A549 (cell line): ENCODE measurements around the gene ANKK1. TPM values are rescaled to one million over a fixed set of nuclear protein-coding genes. Genes with fewer than 3 reads are reported as not detected.

ENCODE experiments used
- ATAC-seq, 2 experiments: fragments of 200-7000 bp in 1 of 2; fragments of >200 bp in 1 of 2; cut with Nextera tagmentation in 1 of 2; cut with Tn5 transposase in 1 of 2; 3 replicates each; pipeline versions ENCODE4 v1.8.0 to v1.9.1; 2018 to 2020; ENCODE audit warnings: mild to moderate bottlenecking in 1 of 2, moderate library complexity in 1 of 2
- CTCF ChIA-PET: fragments of 300-600 bp; sonication (Branson Sonifier 250); formaldehyde crosslinking; extraction: SDS; loops from one replicate; lab custom pipeline; 2021; ENCODE audit warnings: antibody characterized with exemption, inconsistent platforms; lab: Yijun Ruan, JAX
- POLR2A ChIA-PET: fragments of 350-600 bp; formaldehyde crosslinking; extraction: SDS; loops from one replicate; lab custom pipeline; 2021; ENCODE audit warnings: antibody characterized with exemption, inconsistent platforms; lab: Yijun Ruan, JAX
- DNase-seq, 2 experiments: peaks; one replicate each; pipeline versions ENCODE4 v3.0.0 to v3.0.0-alpha.2; 2011 to 2016; ENCODE audit warnings: low read depth in 1 of 2, low spot score in 1 of 2
- FAIRE-seq: peaks from 2 replicates; lab custom pipeline; 2011; peaks lifted over from hg19 to GRCh38; lab: Jason Lieb, UNC
- H3K27ac ChIP-seq, 2 experiments: fragments of >200 bp; sonication (Bioruptor Twin); formaldehyde crosslinking; 3 replicates each; pipeline ENCODE4 v1.5.1; 2016 to 2017
- H3K4me1 ChIP-seq: fragments of >200 bp; sonication (Bioruptor Twin); formaldehyde crosslinking; 3 replicates; pipeline ENCODE4 v1.6.1; 2016
- H3K4me2 ChIP-seq: fragments of >200 bp; sonication (Bioruptor Twin); formaldehyde crosslinking; 3 replicates; pipeline ENCODE4 v1.6.1; 2016
- H3K4me3 ChIP-seq: fragments of >200 bp; sonication (Bioruptor Twin); formaldehyde crosslinking; 3 replicates; pipeline ENCODE4 v1.5.1; 2016
- H3K9me3 ChIP-seq: fragments of >200 bp; sonication (Bioruptor Twin); formaldehyde crosslinking; 3 replicates; pipeline ENCODE4 v1.6.1; 2016
- ATOH8 ChIP-seq: fragments of 250-450 bp; sonication (Bioruptor Pico); IDR thresholded peaks from 2 replicates; pipeline ENCODE4 v1.5.0; 2020; ENCODE audit warnings: low read depth, mild to moderate bottlenecking, moderate library complexity
- BHLHE40 ChIP-seq: IDR thresholded peaks from 2 replicates; pipeline ENCODE4 v1.6.1; 2012; ENCODE audit warnings: low read depth, low read length, inconsistent platforms
- CBX2 ChIP-seq: fragments of 200-600 bp; sonication (generic); IDR thresholded peaks from 2 replicates; pipeline ENCODE4 v1.6.1; 2016; ENCODE audit warnings: low read depth, mild to moderate bottlenecking, borderline replicate concordance
- CBX8 ChIP-seq: fragments of 200-600 bp; sonication (generic); IDR thresholded peaks from 2 replicates; pipeline ENCODE4 v1.6.1; 2016
- CEBPB ChIP-seq, 2 experiments: fragments of >200 bp in 1 of 2; sonication (Bioruptor Twin) in 1 of 2; formaldehyde crosslinking in 1 of 2; IDR thresholded peaks; 2 replicates each; pipeline ENCODE4 v1.6.1; 2012 to 2016
- CHD2 ChIP-seq: fragments of 150-350 bp; IDR thresholded peaks from 2 replicates; pipeline ENCODE4 v1.6.1; 2014; ENCODE audit warnings: low read length; ENCODE audit not compliant: partially characterized antibody
- EHMT2 ChIP-seq: fragments of 200-600 bp; sonication (generic); IDR thresholded peaks from 2 replicates; pipeline ENCODE4 v1.6.1; 2016; ENCODE audit warnings: antibody characterized with exemption, low read depth, mild to moderate bottlenecking, moderate library complexity
- ELK1 ChIP-seq: fragments of 150-350 bp; IDR thresholded peaks from 2 replicates; pipeline ENCODE4 v1.6.1; 2014; ENCODE audit warnings: low read depth, mild to moderate bottlenecking, low read length
- EP300 ChIP-seq, 2 experiments: fragments of >200 bp; sonication (Bioruptor Twin); formaldehyde crosslinking; IDR thresholded peaks; 2 replicates in 1 of 2; 3 replicates in 1 of 2; pipeline ENCODE4 v1.6.1; 2016 to 2017
- ESRRA ChIP-seq: fragments of 150-350 bp; IDR thresholded peaks from 2 replicates; pipeline ENCODE4 v1.6.1; 2014; ENCODE audit warnings: mild to moderate bottlenecking, low read length, borderline replicate concordance
- FOSB ChIP-seq: fragments of 250-450 bp; sonication (Bioruptor Pico); IDR thresholded peaks from 2 replicates; pipeline ENCODE4 v1.5.0; 2020; ENCODE audit warnings: mild to moderate bottlenecking, moderate library complexity
- GATA3 ChIP-seq: IDR thresholded peaks from 2 replicates; pipeline ENCODE4 v1.6.1; 2012; ENCODE audit warnings: borderline replicate concordance
- HDAC2 ChIP-seq: fragments of 200-600 bp; sonication (generic); IDR thresholded peaks from 2 replicates; pipeline ENCODE4 v1.6.1; 2016
- HOXB5 ChIP-seq: fragments of 250-450 bp; sonication (Bioruptor Pico); IDR thresholded peaks from 2 replicates; pipeline ENCODE4 v1.5.0; 2020; ENCODE audit warnings: mild to moderate bottlenecking, moderate library complexity
- JUNB ChIP-seq: fragments of >200 bp; sonication (Bioruptor Twin); formaldehyde crosslinking; IDR thresholded peaks from 2 replicates; pipeline ENCODE4 v1.6.1; 2016
- KDM1A ChIP-seq: fragments of 200-600 bp; sonication (generic); IDR thresholded peaks from 2 replicates; pipeline ENCODE4 v1.6.1; 2016; ENCODE audit warnings: low read depth, mild to moderate bottlenecking
- KDM5A ChIP-seq: fragments of 200-600 bp; sonication (generic); IDR thresholded peaks from 2 replicates; pipeline ENCODE4 v1.6.1; 2016; ENCODE audit warnings: antibody characterized with exemption, mild to moderate bottlenecking
- MYC ChIP-seq: IDR thresholded peaks from 2 replicates; pipeline ENCODE4 v1.6.1; 2012; ENCODE audit warnings: mild to moderate bottlenecking, inconsistent platforms, low read length, improper control_type of control experiment, borderline replicate concordance
- NPAS2 ChIP-seq: fragments of 250-450 bp; sonication (Bioruptor Pico); IDR thresholded peaks from 2 replicates; pipeline ENCODE4 v1.8.0; 2022; ENCODE audit warnings: mild to moderate bottlenecking, moderate library complexity, borderline replicate concordance
- NR3C1 ChIP-seq: fragments of >200 bp; sonication (Bioruptor Twin); formaldehyde crosslinking; IDR thresholded peaks from 3 replicates; pipeline ENCODE4 v1.6.1; 2017
- PHF8 ChIP-seq: fragments of 200-600 bp; sonication (generic); IDR thresholded peaks from 2 replicates; pipeline ENCODE4 v1.6.1; 2016; ENCODE audit warnings: low read depth, mild to moderate bottlenecking, antibody characterized with exemption, moderate library complexity, borderline replicate concordance
- RARB ChIP-seq: fragments of 250-450 bp; sonication (Bioruptor Pico); IDR thresholded peaks from 2 replicates; pipeline ENCODE4 v1.8.0; 2021; ENCODE audit warnings: mild to moderate bottlenecking, moderate library complexity
- SMC3 ChIP-seq: fragments of >200 bp; sonication (Bioruptor Twin); formaldehyde crosslinking; IDR thresholded peaks from 3 replicates; pipeline ENCODE4 v1.6.1; 2018; ENCODE audit warnings: inconsistent platforms
- SREBF2 ChIP-seq: fragments of 450-650 bp; IDR thresholded peaks from 2 replicates; pipeline ENCODE4 v1.6.1; 2014; ENCODE audit warnings: mild to moderate bottlenecking, moderate library complexity
- TFCP2L1 ChIP-seq: fragments of 250-450 bp; sonication (Bioruptor Pico); IDR thresholded peaks from 2 replicates; pipeline ENCODE4 v1.5.0; 2021; ENCODE audit warnings: mild to moderate bottlenecking
- ZC3H11A ChIP-seq: fragments of 450-650 bp; IDR thresholded peaks from 2 replicates; pipeline ENCODE4 v1.6.1; 2014; ENCODE audit warnings: antibody characterized with exemption, mild to moderate bottlenecking
- ZFP36 ChIP-seq: fragments of 450-650 bp; IDR thresholded peaks from 2 replicates; pipeline ENCODE4 v1.6.1; 2014; ENCODE audit warnings: borderline replicate concordance; ENCODE audit not compliant: partially characterized antibody
- ZSCAN20 ChIP-seq: fragments of 250-450 bp; sonication (Bioruptor Pico); IDR thresholded peaks from 2 replicates; pipeline ENCODE4 v1.8.0; 2022; ENCODE audit warnings: mild to moderate bottlenecking, moderate library complexity
- WGBS: methylation state at CpG from one replicate; pipeline ENCODE4 v1.1.6; 2017; ENCODE audit errors: missing lambda C conversion rate; 5-methylcytosine and 5-hydroxymethylcytosine counted together
- polyA plus RNA-seq, 4 experiments: library from polyadenylated mRNA; depleted of rRNA in 3 of 4; stranded (reverse); fragments of >200 nt; fragmentation: RNase III in 1 of 4; extraction: RNeasy Plus Mini Kit Qiagen cat#74134 plus additional on column Dnase treatment in 1 of 4; gene quantifications; 2 replicates in 3 of 4; 3 replicates in 1 of 4; pipeline ENCODE4 v1.2.3, GENCODE V29; 2011 to 2017
- TF ChIP-seq, protein P1 (sequence below): fragments of 250-450 bp; sonication (Bioruptor Pico); IDR thresholded peaks from 2 replicates; pipeline ENCODE4 v1.5.0; 2021; ENCODE audit warnings: mild to moderate bottlenecking, moderate library complexity, borderline replicate concordance

The ANKK1 gene
- polyA plus RNA-seq, 2 of the 4 experiments (the other 2 are of a cell fraction): 0.08 TPM; not detected in 1

- no peak overlapping the region for H3K27ac ChIP-seq
- WGBS: no CpG with 5 or more reads among the region's 9 CpGs
- TF ChIP-seq ZC3H11A (no peak), EHMT2 (no peak), EP300 (IDR thresholded peaks at IDR 0.05) (no peak), ESRRA (no peak), ZSCAN20 (CRISPR knock-in tag) (no peak), JUNB (no peak), SMC3 (no peak), RARB (CRISPR knock-in tag) (no peak), CBX8 (no peak)
- no peaks in the 10 kb centered on the region for H3K9me3 ChIP-seq
- ATAC-seq: no peak
- CTCF ChIA-PET: no interaction called here
- no peak overlapping the region for H3K4me2 ChIP-seq
- no peak for DNase-seq
- no peaks in the 10 kb centered on the region for H3K4me1 ChIP-seq
- POLR2A ChIA-PET: no interaction called here
- no peak for FAIRE-seq
- H3K4me3 ChIP-seq: no peak overlapping the region
Measured at GRCh38 chr11:113412675-113413074, 25.1 kb downstream of the ANKK1 start.

DNA sequence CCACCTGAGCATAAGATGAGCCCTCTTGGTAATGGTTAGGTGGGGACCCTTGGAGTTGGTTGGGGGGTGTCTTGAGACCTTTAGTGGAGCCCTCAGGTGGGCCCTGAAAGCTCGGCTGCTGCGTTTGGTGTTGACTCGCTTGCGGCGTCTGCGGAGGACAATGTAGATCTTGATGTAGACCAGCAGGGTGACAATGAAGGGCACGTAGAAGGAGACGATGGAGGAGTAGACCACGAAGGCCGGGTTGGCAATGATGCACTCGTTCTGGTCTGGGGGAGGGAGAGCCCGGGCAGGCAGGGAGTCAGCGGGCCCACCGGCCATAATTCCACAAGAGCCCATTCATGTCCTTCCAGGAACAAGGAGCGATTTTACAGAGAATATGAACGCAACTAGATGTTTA is 27.8 kb downstream of the ANKK1 start:
- DNase-seq (no peak), FAIRE-seq (no peak), ATAC-seq (no peak)
- Histone ChIP-seq H3K9me3 (no peaks in the 10 kb centered on the region), H3K4me1 (no peaks in the 10 kb centered on the region), H3K27ac (no peak overlapping the region), H3K4me3 (no peak overlapping the region), H3K4me2 (no peak overlapping the region)
- no peak for TF ChIP-seq KDM1A
- TF ChIP-seq CBX8: no peak
- TF ChIP-seq SMC3: no peak
- no peak for TF ChIP-seq NR3C1
- no peak for TF ChIP-seq KDM5A
- no peak for TF ChIP-seq EP300 (IDR thresholded peaks at IDR 0.05)
- TF ChIP-seq ESRRA: no peak
- no peak for TF ChIP-seq CHD2
- TF ChIP-seq, protein P1, sequence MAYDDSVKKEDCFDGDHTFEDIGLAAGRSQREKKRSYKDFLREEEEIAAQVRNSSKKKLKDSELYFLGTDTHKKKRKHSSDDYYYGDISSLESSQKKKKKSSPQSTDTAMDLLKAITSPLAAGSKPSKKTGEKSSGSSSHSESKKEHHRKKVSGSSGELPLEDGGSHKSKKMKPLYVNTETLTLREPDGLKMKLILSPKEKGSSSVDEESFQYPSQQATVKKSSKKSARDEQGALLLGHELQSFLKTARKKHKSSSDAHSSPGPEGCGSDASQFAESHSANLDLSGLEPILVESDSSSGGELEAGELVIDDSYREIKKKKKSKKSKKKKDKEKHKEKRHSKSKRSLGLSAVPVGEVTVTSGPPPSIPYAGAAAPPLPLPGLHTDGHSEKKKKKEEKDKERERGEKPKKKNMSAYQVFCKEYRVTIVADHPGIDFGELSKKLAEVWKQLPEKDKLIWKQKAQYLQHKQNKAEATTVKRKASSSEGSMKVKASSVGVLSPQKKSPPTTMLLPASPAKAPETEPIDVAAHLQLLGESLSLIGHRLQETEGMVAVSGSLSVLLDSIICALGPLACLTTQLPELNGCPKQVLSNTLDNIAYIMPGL (CRISPR knock-in tag): no peak
- TF ChIP-seq ATOH8 (CRISPR knock-in tag): no peak
- TF ChIP-seq HOXB5 (CRISPR knock-in tag): no peak
- TF ChIP-seq TFCP2L1 (CRISPR knock-in tag): no peak
- TF ChIP-seq SREBF2: no peak
- TF ChIP-seq CBX2: no peak
- no peak for TF ChIP-seq FOSB (CRISPR knock-in tag)
- TF ChIP-seq NPAS2 (CRISPR knock-in tag): no peak
- ChIA-PET POLR2A (no interaction called here), CTCF (interaction anchor here (0.6 to 0.8 kb wide), 2 partner anchors 14 to 20 kb away, joined by 3 read pairs; no protein-coding TSS in a partner anchor)
- WGBS: 57% methylated on average over 16 of the region's 16 CpGs

DNA sequence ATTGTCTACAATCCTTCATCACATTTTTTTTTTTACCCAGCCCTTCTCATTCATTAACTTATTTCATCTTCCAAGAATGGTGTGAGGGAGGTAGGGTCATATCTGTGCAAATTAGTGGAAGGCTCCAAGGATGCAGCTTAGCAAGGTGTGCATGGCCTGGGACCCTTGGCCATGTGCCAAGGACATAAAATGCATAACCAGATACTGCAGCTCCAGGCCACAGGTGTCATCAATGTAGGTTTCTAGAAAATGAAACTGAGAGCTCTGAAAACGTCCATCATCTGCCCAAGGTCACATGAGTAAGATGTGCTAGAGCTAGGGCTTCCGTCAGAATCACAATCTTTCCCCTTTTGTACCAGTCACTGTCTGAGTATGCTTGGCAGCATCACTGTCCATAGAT is 29.8 kb downstream of the ANKK1 start:
- FAIRE-seq: no peak
- no peak for TF ChIP-seq KDM5A
- no peak for TF ChIP-seq ZFP36
- TF ChIP-seq SREBF2: no peak
- no peak for TF ChIP-seq BHLHE40
- TF ChIP-seq HDAC2: no peak
- no peak for TF ChIP-seq GATA3
- no peak for TF ChIP-seq MYC
- no peak for TF ChIP-seq PHF8
- TF ChIP-seq ELK1: no peak
- TF ChIP-seq ZSCAN20 (CRISPR knock-in tag): no peak
- no peak for TF ChIP-seq JUNB
- TF ChIP-seq NR3C1: no peak
- no peak for TF ChIP-seq CEBPB (IDR thresholded peaks at IDR 0.05)
- 31% methylated on average over 2 of the region's 2 CpGs for WGBS

More for the DNA sequence above, 29.8 kb downstream of the ANKK1 start:
- Histone ChIP-seq H3K27ac (no peak overlapping the region), H3K4me1 (no peaks in the 10 kb centered on the region), H3K9me3 (no peaks in the 10 kb centered on the region), H3K4me2 (no peak overlapping the region), H3K4me3 (no peak overlapping the region)
- DNase-seq (no peak), ATAC-seq (no peak)
- CTCF ChIA-PET: interaction anchor here (0.8 kb wide), 1 partner anchor 25 kb away, joined by 3 read pairs; no protein-coding TSS in a partner anchor
- POLR2A ChIA-PET: no interaction called here
